ENCODE measurements around the gene EXOC2.
"Not testable (repeated sequence)": the region's sequence is repeated elsewhere in the genome, so short reads cannot be mapped to it uniquely, and the experiment has no call there.

EXOC2 gene

GRCh38 chr6:710601-711571 is 17.9 kb upstream of the EXOC2 start:
- peak; percentile 22 to 50 (median 41) for DNase-seq (ENCODE audit: low read depth in 2 of 3, low spot score in 1 of 3)

GRCh38 chr6:709471-710056 is 16.6 kb upstream of the EXOC2 start:
- no peak for DNase-seq (ENCODE audit: low read depth in 2 of 3, low spot score in 1 of 3)

GRCh38 chr6:708237-708598 is 15.3 kb upstream of the EXOC2 start:
- no peak for DNase-seq (ENCODE audit: low read depth in 2 of 3, low spot score in 1 of 3)

GRCh38 chr6:707576-708236 is 14.8 kb upstream of the EXOC2 start:
- DNase-seq (ENCODE audit: low read depth in 2 of 3, low spot score in 1 of 3), result no peak

GRCh38 chr6:706819-707381 is 14.0 kb upstream of the EXOC2 start:
- no peak for DNase-seq (ENCODE audit: low read depth in 2 of 3, low spot score in 1 of 3)

GRCh38 chr6:706146-706545 is 13.2 kb upstream of the EXOC2 start:
- DNase-seq (ENCODE audit: low read depth in 2 of 3, low spot score in 1 of 3), result no peak

- no peak for DNase-seq (ENCODE audit: low read depth in 2 of 3, low spot score in 1 of 3)
Observed at GRCh38 chr6:705047-705446, 12.1 kb upstream of the EXOC2 start.

- DNase-seq (ENCODE audit: low read depth in 2 of 3, low spot score in 1 of 3), result no peak
Observed at GRCh38 chr6:704046-704445, 11.1 kb upstream of the EXOC2 start.

- no peak for DNase-seq (ENCODE audit: low read depth in 2 of 3, low spot score in 1 of 3)
Observed at GRCh38 chr6:703552-703951, 10.6 kb upstream of the EXOC2 start.

GRCh38 chr6:701700-702479 is 9.0 kb upstream of the EXOC2 start:
- DNase-seq (ENCODE audit: low read depth in 2 of 3, low spot score in 1 of 3), result no peak

- DNase-seq (ENCODE audit: low read depth in 2 of 3, low spot score in 1 of 3), result no peak
Observed at GRCh38 chr6:701215-701614, 8.3 kb upstream of the EXOC2 start.

GRCh38 chr6:700490-700889 is 7.6 kb upstream of the EXOC2 start:
- DNase-seq (ENCODE audit: low read depth in 2 of 3, low spot score in 1 of 3), result no peak

- DNase-seq (ENCODE audit: low read depth in 2 of 3, low spot score in 1 of 3), result no peak
Observed at GRCh38 chr6:699319-699718, 6.4 kb upstream of the EXOC2 start.

GRCh38 chr6:694431-695126 is 1.6 kb upstream of the EXOC2 start:
- not testable (repeated sequence) for DNase-seq (ENCODE audit: low read depth in 2 of 3, low spot score in 1 of 3)

- DNase-seq (ENCODE audit: low read depth in 2 of 3, low spot score in 1 of 3), result no peak
Observed at GRCh38 chr6:693723-694009, 727 bp upstream of the EXOC2 start.

- DNase-seq (ENCODE audit: low read depth in 2 of 3, low spot score in 1 of 3), result peak; percentile 52 to 68 (median 64)
Observed at GRCh38 chr6:692356-692851, 535 bp downstream of the EXOC2 start.

GRCh38 chr6:689223-689622 is 3.7 kb downstream of the EXOC2 start:
- DNase-seq (ENCODE audit: low read depth in 2 of 3, low spot score in 1 of 3), result no peak

- no peak for DNase-seq (ENCODE audit: low read depth in 2 of 3, low spot score in 1 of 3)
Observed at GRCh38 chr6:686497-686896, 6.4 kb downstream of the EXOC2 start.

- peak in 2 of 3 donors; percentile 20 to 50 for DNase-seq (ENCODE audit: low read depth in 2 of 3, low spot score in 1 of 3)
Observed at GRCh38 chr6:684831-685636, 7.9 kb downstream of the EXOC2 start.

Data from stimulated activated CD4-positive, alpha-beta T cell treated with anti-CD3 and anti-CD28 coated beads, Interleukin-12 subunit alpha, Interleukin-12 subunit beta, amount 100 ng/mL, for 48 hours (primary cell).